ENCODE data around the gene C2orf81. TPM values are rescaled to one million over a fixed set of nuclear protein-coding genes. Genes with fewer than 3 reads are reported as not detected.
"Not testable (repeated sequence)": the region's sequence is repeated elsewhere in the genome, so short reads cannot be mapped to it uniquely, and the experiment has no call there.

C2orf81 gene
- total and polyA plus RNA-seq, 8 donors: 1.7 to 3.5 (median 2.2) TPM; not detected in 3

DNA sequence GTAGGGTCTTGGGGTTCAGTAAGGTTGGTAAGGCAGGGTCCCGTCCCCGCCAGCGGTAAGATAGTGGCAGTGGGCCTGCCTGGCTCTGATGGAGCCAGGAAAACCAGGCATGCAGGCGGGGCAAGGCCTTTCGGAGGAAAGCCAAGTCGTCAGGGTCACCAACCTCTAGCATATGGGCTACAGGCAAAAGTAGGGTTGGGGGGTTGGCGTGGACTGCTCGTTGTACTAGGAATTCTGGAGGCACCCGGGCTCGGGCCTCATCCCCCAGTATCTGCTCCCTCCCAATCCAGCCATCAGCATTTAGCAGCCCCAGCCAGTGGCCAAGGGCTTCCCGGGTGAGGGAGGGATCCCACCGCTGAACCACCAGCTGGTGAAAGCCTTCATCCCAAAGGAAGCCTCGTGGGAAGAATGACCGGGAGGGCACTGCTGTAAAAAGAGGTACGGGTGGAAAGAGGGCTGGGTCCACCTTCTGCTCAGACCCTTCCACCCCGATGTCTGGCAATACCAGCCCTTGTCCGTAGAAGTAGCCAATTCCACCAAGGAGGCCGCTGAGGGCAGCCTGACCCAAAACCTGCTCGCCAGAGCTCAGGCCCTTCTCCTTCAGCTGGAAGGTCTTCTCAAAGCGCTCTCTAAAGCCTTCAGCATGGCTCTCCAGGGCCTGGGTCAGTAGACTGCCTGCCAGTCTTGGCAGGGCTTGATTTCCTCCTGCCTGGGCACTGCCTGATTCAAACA is 40.8 kb upstream of the C2orf81 start:
- TF ChIP-seq POLR2A (IDR thresholded peaks at IDR 0.05): no peak
- TF ChIP-seq POLR2AphosphoS5 (IDR thresholded peaks at IDR 0.05): no peak
- TF ChIP-seq EP300 (IDR thresholded peaks at IDR 0.05): no peak
- TF ChIP-seq, protein P1, sequence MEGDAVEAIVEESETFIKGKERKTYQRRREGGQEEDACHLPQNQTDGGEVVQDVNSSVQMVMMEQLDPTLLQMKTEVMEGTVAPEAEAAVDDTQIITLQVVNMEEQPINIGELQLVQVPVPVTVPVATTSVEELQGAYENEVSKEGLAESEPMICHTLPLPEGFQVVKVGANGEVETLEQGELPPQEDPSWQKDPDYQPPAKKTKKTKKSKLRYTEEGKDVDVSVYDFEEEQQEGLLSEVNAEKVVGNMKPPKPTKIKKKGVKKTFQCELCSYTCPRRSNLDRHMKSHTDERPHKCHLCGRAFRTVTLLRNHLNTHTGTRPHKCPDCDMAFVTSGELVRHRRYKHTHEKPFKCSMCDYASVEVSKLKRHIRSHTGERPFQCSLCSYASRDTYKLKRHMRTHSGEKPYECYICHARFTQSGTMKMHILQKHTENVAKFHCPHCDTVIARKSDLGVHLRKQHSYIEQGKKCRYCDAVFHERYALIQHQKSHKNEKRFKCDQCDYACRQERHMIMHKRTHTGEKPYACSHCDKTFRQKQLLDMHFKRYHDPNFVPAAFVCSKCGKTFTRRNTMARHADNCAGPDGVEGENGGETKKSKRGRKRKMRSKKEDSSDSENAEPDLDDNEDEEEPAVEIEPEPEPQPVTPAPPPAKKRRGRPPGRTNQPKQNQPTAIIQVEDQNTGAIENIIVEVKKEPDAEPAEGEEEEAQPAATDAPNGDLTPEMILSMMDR (IDR thresholded peaks at IDR 0.05): no peak
- no peak for DNase-seq
- H3K4me3 ChIP-seq: no peak overlapping the region
- H3K36me3 ChIP-seq: peaks cover 5 to 25% (median 25%) of the 10 kb centered on the region in 4 donors
- no peaks in the 10 kb centered on the region for H3K9me3 ChIP-seq
- intact Hi-C loops (cut with DNase I; ENCODE audit: low total_unique reads): no loop called here
- no peaks in the 10 kb centered on the region for H3K27me3 ChIP-seq
- WGBS, 5 donors: 87 to 92% (median 88%) methylated on average over 11 to 20 of the region's 20 CpGs
- peaks cover 20 to 57% (median 43%) of the 10 kb centered on the region in 4 donors for H3K4me1 ChIP-seq
- H3K27ac ChIP-seq: peak overlapping the region in 2 of 5 donors; percentile 32 to 43

DNA sequence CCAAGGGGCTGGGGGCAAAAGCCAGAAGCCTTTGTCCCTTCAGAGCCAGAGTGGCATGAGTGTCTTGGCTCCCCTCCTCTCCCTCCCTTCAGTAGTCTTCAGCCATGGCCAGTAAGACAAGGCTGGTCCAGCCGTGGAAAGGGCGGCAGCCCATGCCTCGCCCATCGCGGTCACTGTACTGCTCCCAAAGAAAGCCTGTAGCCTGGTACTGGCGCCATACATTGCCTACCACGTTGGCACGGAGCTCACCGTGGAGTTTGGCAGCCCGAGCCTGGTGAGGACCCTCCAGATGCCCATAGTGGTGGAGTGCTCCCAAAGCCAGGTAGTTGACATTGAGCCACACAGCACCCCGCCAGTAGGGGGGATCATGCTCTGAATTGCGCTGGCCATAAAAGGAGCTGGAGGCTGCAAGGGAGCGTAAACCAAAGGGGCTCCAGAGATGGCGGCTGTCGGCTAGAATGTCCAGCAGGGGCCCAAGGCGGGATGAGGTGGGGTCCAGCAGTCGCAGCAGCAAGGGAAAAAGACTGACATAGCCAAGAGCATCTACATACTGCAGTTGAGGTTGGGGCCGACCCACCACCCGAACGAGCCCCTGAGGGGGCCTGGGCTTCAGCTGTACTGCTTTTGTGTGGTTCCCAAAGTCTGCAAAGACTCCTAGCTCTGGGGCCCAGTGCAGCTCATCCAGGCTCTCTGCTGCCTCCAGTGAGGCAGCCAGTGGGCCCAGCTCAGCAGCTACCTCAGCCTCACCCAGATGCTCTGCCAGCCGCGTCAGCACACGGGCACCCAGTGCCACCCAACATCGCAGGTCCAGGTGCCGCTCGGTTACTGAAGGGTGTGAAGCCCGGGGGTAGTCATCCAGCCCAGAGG is 40.0 kb upstream of the C2orf81 start:
- Histone ChIP-seq H3K4me1 (peaks cover 28 to 62% (median 51%) of the 10 kb centered on the region in 4 donors), H3K36me3 (peaks cover 5 to 25% (median 25%) of the 10 kb centered on the region in 4 donors), H3K4me3 (no peak overlapping the region), H3K27ac (no peak overlapping the region), H3K27me3 (no peaks in the 10 kb centered on the region), H3K9me3 (no peaks in the 10 kb centered on the region)
- no peak for DNase-seq
- WGBS, 5 donors: 86 to 92% (median 89%) methylated on average over 14 to 27 of the region's 27 CpGs
- intact Hi-C loops (cut with DNase I; ENCODE audit: low total_unique reads): no loop called here
- TF ChIP-seq EP300 (IDR thresholded peaks at IDR 0.05) (no peak), POLR2AphosphoS5 (IDR thresholded peaks at IDR 0.05) (peak in 1 of 3 donors; percentile 4)

DNA sequence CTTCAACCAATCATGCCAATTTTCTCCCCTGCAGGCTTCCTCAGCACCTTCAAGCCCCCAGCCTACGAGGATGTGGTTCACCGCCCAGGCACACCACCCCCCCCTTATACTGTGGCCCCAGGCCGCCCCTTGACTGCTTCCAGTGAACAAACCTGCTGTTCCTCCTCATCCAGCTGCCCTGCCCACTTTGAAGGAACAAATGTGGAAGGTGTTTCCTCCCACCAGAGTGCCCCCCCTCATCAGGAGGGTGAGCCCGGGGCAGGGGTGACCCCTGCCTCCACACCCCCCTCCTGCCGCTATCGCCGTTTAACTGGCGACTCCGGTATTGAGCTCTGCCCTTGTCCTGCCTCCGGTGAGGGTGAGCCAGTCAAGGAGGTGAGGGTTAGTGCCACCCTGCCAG is 38.8 kb upstream of the C2orf81 start:
- DNase-seq; H3K27ac ChIP-seq; H3K4me3 ChIP-seq; intact Hi-C loops (cut with DNase I; ENCODE audit: low total_unique reads); H3K27me3 ChIP-seq; H3K9me3 ChIP-seq: not testable (repeated sequence)
- Histone ChIP-seq H3K4me1 (peaks cover 41 to 65% (median 55%) of the 10 kb centered on the region in 4 donors), H3K36me3 (peaks cover 5 to 25% (median 25%) of the 10 kb centered on the region in 4 donors)
- 54 to 72% (median 63%) methylated on average over 4 to 10 of the region's 10 CpGs for WGBS, 5 donors

DNA sequence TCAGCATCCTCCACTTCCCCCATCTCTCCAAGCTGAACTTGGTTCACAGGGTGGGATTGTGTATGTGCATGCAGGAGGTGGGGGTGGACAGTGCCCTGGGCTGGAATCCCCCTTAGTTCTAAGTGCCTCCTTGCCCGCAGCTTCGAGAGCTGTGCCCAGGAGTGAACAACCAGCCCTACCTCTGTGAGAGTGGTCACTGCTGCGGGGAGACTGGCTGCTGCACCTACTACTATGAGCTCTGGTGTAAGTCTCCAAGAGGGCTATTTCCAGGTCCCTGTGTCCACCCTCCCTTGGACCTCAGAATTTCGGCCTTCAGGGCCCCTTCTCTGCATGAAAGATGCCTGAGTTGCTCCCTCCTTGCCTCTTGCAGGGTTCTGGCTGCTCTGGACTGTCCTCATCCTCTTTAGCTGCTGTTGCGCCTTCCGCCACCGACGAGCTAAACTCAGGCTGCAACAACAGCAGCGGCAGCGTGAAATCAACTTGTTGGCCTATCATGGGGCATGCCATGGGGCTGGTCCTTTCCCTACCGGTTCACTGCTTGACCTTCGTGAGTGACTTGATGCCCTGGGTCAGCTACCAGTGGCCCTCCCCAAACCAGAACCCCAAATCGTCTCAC is 38.2 kb upstream of the C2orf81 start:
- H3K27me3 ChIP-seq; intact Hi-C loops (cut with DNase I; ENCODE audit: low total_unique reads); H3K9me3 ChIP-seq; DNase-seq: not testable (repeated sequence)
- 65 to 73% (median 67%) methylated on average over 12 to 13 of the region's 13 CpGs for WGBS, 5 donors
- TF ChIP-seq POLR2AphosphoS5 (IDR thresholded peaks at IDR 0.05): peak in 1 of 3 donors; percentile 3
- Histone ChIP-seq H3K27ac (peak overlapping the region in 2 of 5 donors; percentile 97 to 99), H3K4me1 (peaks cover 42 to 65% (median 53%) of the 10 kb centered on the region in 4 donors), H3K36me3 (peaks cover 5 to 25% (median 25%) of the 10 kb centered on the region in 4 donors), H3K4me3 (peak overlapping the region in 3 of 4 donors; percentile 71 to 81 (median 74))

DNA sequence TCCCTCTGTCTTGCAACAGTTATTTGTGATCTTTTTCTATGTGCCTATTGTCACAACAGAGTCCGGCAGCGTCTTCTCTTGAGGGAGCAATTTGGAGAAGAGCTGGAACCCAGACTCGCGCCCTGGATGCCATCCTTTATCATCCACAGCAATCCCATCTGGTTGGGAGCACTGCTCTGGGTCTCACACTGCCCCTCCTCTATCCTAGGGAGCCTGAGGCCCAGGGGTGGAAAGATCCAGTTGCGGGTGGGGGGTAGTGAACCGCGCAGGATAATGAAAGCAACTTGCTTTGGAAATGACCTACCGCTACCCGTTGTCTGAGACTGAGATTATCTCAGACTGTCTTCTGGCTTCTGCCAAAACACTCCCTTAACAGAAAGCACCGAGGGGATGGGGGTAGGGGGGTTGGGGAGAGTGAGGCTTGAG is 37.5 kb upstream of the C2orf81 start:
- Histone ChIP-seq H3K27me3 (no peaks in the 10 kb centered on the region), H3K27ac (peak overlapping the region; percentile 69 to 99 (median 97)), H3K9me3 (no peaks in the 10 kb centered on the region), H3K4me1 (peaks cover 39 to 63% (median 49%) of the 10 kb centered on the region in 4 donors), H3K36me3 (peaks cover 5 to 25% (median 25%) of the 10 kb centered on the region in 4 donors), H3K4me3 (peak overlapping the region; percentile 67 to 81 (median 72))
- DNase-seq: no peak
- intact Hi-C loops (cut with DNase I; ENCODE audit: low total_unique reads): no loop called here
- 2 to 4% (median 2%) methylated on average over 10 of the region's 10 CpGs for WGBS, 5 donors
- TF ChIP-seq POLR2A (IDR thresholded peaks at IDR 0.05) (no peak), POLR2AphosphoS5 (IDR thresholded peaks at IDR 0.05) (no peak), EP300 (IDR thresholded peaks at IDR 0.05) (no peak)
- TF ChIP-seq, protein P1 (IDR thresholded peaks at IDR 0.05): no peak
